Effector memory CD4-positive, alpha-beta T cell (primary cell): Measurements from ENCODE around the gene MTM1.

Experiments used
- DNase-seq, 3 donors: peaks; one replicate each; pipeline ENCODE4 v3.0.0-alpha.2; 2020
- H3K27ac ChIP-seq: 2 replicates; pipeline ENCODE4 v1.7.0; 2013; ENCODE audit warnings: mild to moderate bottlenecking, low read length, moderate library complexity; ENCODE audit not compliant: insufficient read depth, poor library complexity, severe bottlenecking
- H3K27me3 ChIP-seq: replicated peaks from 2 replicates; pipeline ENCODE4 v1.7.0; 2013; ENCODE audit warnings: mild to moderate bottlenecking, low read length; ENCODE audit not compliant: insufficient read depth, control insufficient read depth, poor library complexity, severe bottlenecking
- H3K36me3 ChIP-seq: 2 replicates; pipeline ENCODE4 v1.7.0; 2013; ENCODE audit warnings: mild to moderate bottlenecking, low read length, moderate library complexity; ENCODE audit not compliant: control insufficient read depth, insufficient read depth
- H3K4me1 ChIP-seq: 2 replicates; pipeline ENCODE4 v1.7.0; 2013; ENCODE audit warnings: low read length, mild to moderate bottlenecking; ENCODE audit not compliant: control insufficient read depth, insufficient read depth, poor library complexity, severe bottlenecking
- H3K4me3 ChIP-seq: 2 replicates; pipeline ENCODE4 v1.7.0; 2013; ENCODE audit warnings: low read length, low read depth, mild to moderate bottlenecking; ENCODE audit not compliant: insufficient read depth, poor library complexity, severe bottlenecking
- H3K9me3 ChIP-seq: 2 replicates; pipeline ENCODE4 v1.7.0; 2013; ENCODE audit warnings: mild to moderate bottlenecking, low read length, moderate library complexity; ENCODE audit not compliant: control insufficient read depth

The MTM1 gene

DNA sequence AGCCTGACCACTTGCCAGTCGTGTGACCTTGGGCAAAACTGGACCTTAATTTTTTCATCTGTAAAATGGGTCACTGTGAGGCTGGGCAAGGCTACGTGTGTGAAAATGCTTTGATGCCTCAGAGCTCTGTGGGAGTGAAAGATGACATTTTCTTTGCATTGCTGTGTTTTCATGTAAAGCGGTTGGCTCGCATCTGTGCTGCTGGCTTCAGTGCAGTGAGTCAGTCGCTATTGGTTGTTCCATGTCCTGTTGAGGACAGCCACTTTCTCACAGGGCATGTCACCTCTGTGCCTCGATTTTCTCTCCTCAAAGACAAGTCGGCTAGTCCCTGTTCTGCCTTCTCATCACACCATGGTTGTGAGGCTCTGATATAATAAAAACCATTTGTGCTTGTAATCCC is 129.2 kb downstream of the MTM1 start:
- Histone ChIP-seq H3K4me1 (peaks cover 14% of the 10 kb centered on the region), H3K27me3 (no peaks in the 10 kb centered on the region), H3K4me3 (no peak overlapping the region), H3K9me3 (no peaks in the 10 kb centered on the region), H3K36me3 (peaks cover 4% of the 10 kb centered on the region), H3K27ac (no peak overlapping the region)
- DNase-seq, result no peak

DNA sequence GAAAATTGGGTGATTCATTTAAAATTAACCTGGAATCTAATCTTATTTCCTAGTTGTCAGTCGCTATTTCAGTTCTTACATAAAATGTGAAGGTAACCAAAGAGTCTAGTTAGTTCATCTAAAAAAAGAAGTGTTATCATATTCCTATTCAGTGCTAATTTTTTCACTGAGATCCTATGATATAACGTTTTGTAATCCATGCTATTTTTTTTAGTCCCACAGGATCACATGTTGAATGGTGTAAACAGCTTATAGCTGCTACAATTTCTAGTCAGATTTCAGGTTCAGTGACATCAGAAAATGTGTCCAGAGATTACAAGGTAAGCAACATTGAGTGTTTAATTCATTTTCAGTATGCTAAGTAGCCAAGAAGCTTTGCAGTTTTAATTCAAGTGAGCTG is 130.6 kb downstream of the MTM1 start:
- no peaks in the 10 kb centered on the region for H3K27me3 ChIP-seq
- no peaks in the 10 kb centered on the region for H3K9me3 ChIP-seq
- H3K4me1 ChIP-seq, result peaks cover 14% of the 10 kb centered on the region
- DNase-seq, result no peak
- H3K4me3 ChIP-seq, result no peak overlapping the region
- H3K27ac ChIP-seq, result no peak overlapping the region
- H3K36me3 ChIP-seq, result peaks cover 4% of the 10 kb centered on the region

GRCh38 chrX:150700107-150700506 is 131.7 kb downstream of the MTM1 start:
- no peak overlapping the region for H3K27ac ChIP-seq
- peaks cover 11% of the 10 kb centered on the region for H3K4me1 ChIP-seq
- peaks cover 5% of the 10 kb centered on the region for H3K36me3 ChIP-seq
- H3K27me3 ChIP-seq, result no peaks in the 10 kb centered on the region
- no peak for DNase-seq
- H3K4me3 ChIP-seq, result no peak overlapping the region
- H3K9me3 ChIP-seq, result no peaks in the 10 kb centered on the region

DNA sequence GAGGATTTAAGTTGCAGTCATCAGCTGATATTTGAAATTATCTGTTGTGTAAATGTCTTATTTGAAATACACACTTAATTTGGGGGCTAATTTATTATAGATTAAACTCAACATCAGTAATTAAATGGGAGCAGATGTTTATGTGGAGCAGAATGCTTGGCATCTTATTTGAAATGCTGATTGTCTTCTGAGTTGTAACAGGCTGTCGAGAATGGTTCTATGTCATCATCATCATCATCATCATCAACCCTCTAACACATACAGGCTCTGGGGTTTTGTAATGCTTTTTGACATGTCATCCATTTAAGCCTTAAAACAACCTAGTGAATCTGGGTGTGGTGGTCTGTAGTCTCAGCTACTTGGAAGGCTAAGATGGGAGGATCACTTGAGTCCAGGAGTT is 133.0 kb downstream of the MTM1 start:
- no peaks in the 10 kb centered on the region for H3K9me3 ChIP-seq
- peaks cover 7% of the 10 kb centered on the region for H3K36me3 ChIP-seq
- no peak overlapping the region for H3K27ac ChIP-seq
- no peaks in the 10 kb centered on the region for H3K27me3 ChIP-seq
- H3K4me3 ChIP-seq, result no peak overlapping the region
- no peak for DNase-seq
- no peaks in the 10 kb centered on the region for H3K4me1 ChIP-seq

- no peak overlapping the region for H3K27ac ChIP-seq
- no peaks in the 10 kb centered on the region for H3K9me3 ChIP-seq
- DNase-seq, result no peak
- no peaks in the 10 kb centered on the region for H3K4me1 ChIP-seq
- peaks cover 7% of the 10 kb centered on the region for H3K36me3 ChIP-seq
- no peak overlapping the region for H3K4me3 ChIP-seq
- H3K27me3 ChIP-seq, result no peaks in the 10 kb centered on the region
These were observed 134.7 kb downstream of the MTM1 start for GRCh38 chrX:150702966-150703694.

GRCh38 chrX:150703695-150703974 is 135.2 kb downstream of the MTM1 start:
- no peaks in the 10 kb centered on the region for H3K27me3 ChIP-seq
- H3K4me3 ChIP-seq, result no peak overlapping the region
- H3K36me3 ChIP-seq, result peaks cover 7% of the 10 kb centered on the region
- H3K9me3 ChIP-seq, result no peaks in the 10 kb centered on the region
- no peaks in the 10 kb centered on the region for H3K4me1 ChIP-seq
- H3K27ac ChIP-seq, result no peak overlapping the region
- DNase-seq, result no peak

DNA sequence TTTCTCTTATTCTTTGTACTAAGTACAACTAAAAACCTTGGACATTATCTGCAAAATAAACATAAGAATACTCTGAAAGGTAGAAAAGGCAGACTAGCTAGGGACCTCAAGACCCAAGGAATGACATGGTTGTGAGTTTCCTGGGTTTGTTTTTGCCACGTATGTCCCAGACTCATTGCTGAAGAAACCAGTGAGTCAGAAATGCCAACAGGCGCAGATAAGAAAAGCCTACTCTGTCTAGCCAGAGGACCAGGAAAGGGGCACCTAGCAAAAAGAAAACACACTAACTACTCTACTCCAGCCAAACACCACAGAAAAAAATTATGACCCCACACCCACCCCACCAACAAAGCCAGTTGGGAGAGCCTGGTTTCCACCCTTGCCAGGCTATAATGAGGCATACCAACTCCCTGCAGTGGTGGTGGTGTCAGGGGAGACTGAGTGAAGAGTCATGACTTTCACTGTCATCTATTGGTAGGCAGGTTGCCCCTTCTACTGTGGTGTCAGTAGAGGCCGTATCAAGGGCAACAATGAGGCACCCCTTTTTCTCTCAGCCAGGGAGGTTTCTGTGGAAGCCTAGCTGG is 135.7 kb downstream of the MTM1 start:
- no peaks in the 10 kb centered on the region for H3K4me1 ChIP-seq
- no peaks in the 10 kb centered on the region for H3K9me3 ChIP-seq
- no peak for DNase-seq
- no peak overlapping the region for H3K4me3 ChIP-seq
- H3K27ac ChIP-seq, result no peak overlapping the region
- peaks cover 7% of the 10 kb centered on the region for H3K36me3 ChIP-seq
- H3K27me3 ChIP-seq, result no peaks in the 10 kb centered on the region

- no peak overlapping the region for H3K27ac ChIP-seq
- no peaks in the 10 kb centered on the region for H3K36me3 ChIP-seq
- no peak for DNase-seq
- H3K9me3 ChIP-seq, result no peaks in the 10 kb centered on the region
- no peak overlapping the region for H3K4me3 ChIP-seq
- no peaks in the 10 kb centered on the region for H3K4me1 ChIP-seq
- no peaks in the 10 kb centered on the region for H3K27me3 ChIP-seq
These were observed 144.2 kb downstream of the MTM1 start for GRCh38 chrX:150712619-150713018.

DNA sequence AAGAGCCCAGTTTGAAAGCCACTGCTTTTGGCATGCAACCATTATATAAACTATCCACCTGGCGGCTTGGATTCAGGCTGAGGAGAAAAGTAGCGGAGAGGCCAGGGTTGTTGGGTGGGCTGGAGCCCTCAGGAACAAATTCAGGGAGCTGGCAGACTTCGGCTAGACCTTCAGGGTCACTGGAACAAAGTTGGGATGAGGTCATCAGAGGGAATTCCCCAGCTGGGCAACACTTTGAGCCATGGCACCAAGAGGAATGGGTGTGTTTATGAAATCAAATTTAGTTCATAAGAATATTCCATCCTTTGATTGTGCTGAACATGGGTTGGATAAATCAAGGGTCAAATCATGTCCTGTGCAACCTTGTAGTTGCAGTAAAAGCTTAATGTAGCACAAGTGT is 146.8 kb downstream of the MTM1 start:
- Histone ChIP-seq H3K4me1 (no peaks in the 10 kb centered on the region), H3K27ac (no peak overlapping the region), H3K36me3 (no peaks in the 10 kb centered on the region), H3K27me3 (no peaks in the 10 kb centered on the region), H3K9me3 (no peaks in the 10 kb centered on the region), H3K4me3 (no peak overlapping the region)
- DNase-seq, result no peak

DNA sequence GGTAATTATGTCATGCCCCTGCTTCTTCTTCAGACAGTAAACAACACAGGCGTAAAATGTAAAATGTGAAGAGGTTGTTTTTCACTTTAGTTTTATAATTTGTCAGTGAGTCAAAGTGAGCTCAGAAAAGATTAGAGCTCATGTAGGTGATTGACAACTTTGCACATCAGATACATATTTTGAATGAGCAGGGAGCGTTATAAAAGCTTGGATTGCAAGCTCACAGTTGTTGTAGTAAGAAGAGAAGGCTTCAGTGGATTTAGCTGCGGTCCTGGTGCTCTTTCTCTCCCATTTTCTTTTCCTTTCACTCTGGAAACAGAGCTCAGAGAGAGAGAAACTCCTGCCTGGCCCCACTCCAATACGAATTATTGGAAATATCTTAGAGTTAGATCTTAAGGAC is 151.2 kb downstream of the MTM1 start:
- Histone ChIP-seq H3K9me3 (no peaks in the 10 kb centered on the region), H3K4me3 (no peak overlapping the region), H3K27ac (no peak overlapping the region), H3K4me1 (no peaks in the 10 kb centered on the region), H3K36me3 (no peaks in the 10 kb centered on the region), H3K27me3 (no peaks in the 10 kb centered on the region)
- no peak for DNase-seq
